H1 (cell line): Measurements from ENCODE around the gene LIPC. TPM values are rescaled to one million over a fixed set of nuclear protein-coding genes. Genes with fewer than 3 reads are reported as not detected.

Source experiments
- CTCF ChIA-PET: fragments of 300-600 bp; sonication (Branson Sonifier 250); formaldehyde crosslinking; loops from one replicate; lab custom pipeline; 2021; ENCODE audit not compliant: partially characterized antibody; lab: Charles Lee
- POLR2A ChIA-PET: fragments of 300-600 bp; sonication (Branson Sonifier 250); formaldehyde crosslinking; loops from one replicate; lab custom pipeline; 2021; ENCODE audit warnings: inconsistent platforms; ENCODE audit not compliant: partially characterized antibody; lab: Charles Lee
- DNase-seq, 2 experiments: peaks; one replicate each; pipeline versions ENCODE4 v3.0.0 to v3.0.0-alpha.2; 2010 to 2022; ENCODE audit warnings: low spot score in 2 of 2, low read depth in 1 of 2, mixed read lengths in 1 of 2
- FAIRE-seq: peaks from 2 replicates; lab custom pipeline; 2011; peaks lifted over from hg19 to GRCh38; lab: Jason Lieb, UNC
- H2AFZ ChIP-seq: 2 replicates; pipeline ENCODE4 v1.8.1; 2012; ENCODE audit warnings: low read length, inconsistent platforms
- H2AK5ac ChIP-seq: 2 replicates; pipeline ENCODE4 v1.6.1; 2013; ENCODE audit warnings: low read depth, low read length
- H2BK120ac ChIP-seq: replicated peaks from 2 replicates; pipeline ENCODE3; 2013; ENCODE audit warnings: low read depth, low read length, inconsistent platforms
- H2BK12ac ChIP-seq: 2 replicates; pipeline ENCODE4 v1.6.1; 2013; ENCODE audit warnings: low read depth, low read length
- H2BK15ac ChIP-seq: 2 replicates; pipeline ENCODE4 v1.6.1; 2013; ENCODE audit warnings: low read length
- H2BK20ac ChIP-seq: 2 replicates; pipeline ENCODE4 v1.6.1; 2013; ENCODE audit warnings: low read length
- H2BK5ac ChIP-seq: 2 replicates; pipeline ENCODE4 v1.6.1; 2013; ENCODE audit warnings: low read depth, low read length
- H3K14ac ChIP-seq: 2 replicates; pipeline ENCODE4 v1.6.1; 2013; ENCODE audit warnings: inconsistent platforms; ENCODE audit not compliant: insufficient read length
- H3K18ac ChIP-seq: 2 replicates; pipeline ENCODE4 v1.6.1; 2013; ENCODE audit warnings: low read length; ENCODE audit errors: extremely low read depth
- H3K23ac ChIP-seq: 2 replicates; pipeline ENCODE4 v1.6.1; 2013; ENCODE audit warnings: inconsistent platforms; ENCODE audit not compliant: insufficient read length
- H3K23me2 ChIP-seq: 2 replicates; pipeline ENCODE4 v1.6.1; 2013; ENCODE audit warnings: low read depth, low read length
- H3K27ac ChIP-seq: 2 replicates; pipeline ENCODE4 v1.6.1; 2011; ENCODE audit warnings: low read depth, low read length, inconsistent platforms
- H3K27me3 ChIP-seq, 4 experiments: replicated peaks in 1 of 4; 1 replicate in 1 of 4; 2 replicates in 3 of 4; pipeline versions ENCODE4 v1.6.1 to v1.8.1; 2011 to 2013; ENCODE audit warnings: low read length in 3 of 4, mild to moderate bottlenecking in 3 of 4, inconsistent platforms in 2 of 4, mixed read lengths in 2 of 4, moderate library complexity in 1 of 4; ENCODE audit not compliant: control insufficient read depth in 3 of 4, insufficient read depth in 3 of 4; ENCODE audit errors: extremely low read depth in 1 of 4
- H3K36me3 ChIP-seq, 4 experiments: 2 replicates each; pipeline versions ENCODE4 v1.6.1 to v1.8.1; 2011 to 2013; ENCODE audit warnings: mild to moderate bottlenecking in 4 of 4, low read length in 3 of 4, moderate library complexity in 2 of 4, control low read depth in 1 of 4, inconsistent platforms in 1 of 4; ENCODE audit not compliant: insufficient read depth in 4 of 4, control insufficient read depth in 2 of 4
- H3K4ac ChIP-seq: replicated peaks from 2 replicates; pipeline ENCODE3; 2013; ENCODE audit warnings: low read length, low read depth, mixed read lengths, inconsistent platforms; ENCODE audit not compliant: insufficient read length
- H3K4me1 ChIP-seq, 4 experiments: replicated peaks in 1 of 4; 1 replicate in 1 of 4; 2 replicates in 3 of 4; pipeline versions ENCODE4 v1.6.1 to v1.8.1; 2011 to 2013; ENCODE audit warnings: low read length in 3 of 4, inconsistent platforms in 2 of 4, mixed read lengths in 1 of 4; ENCODE audit not compliant: insufficient read depth in 4 of 4, control insufficient read depth in 3 of 4
- H3K4me2 ChIP-seq, 2 experiments: 2 replicates each; pipeline versions ENCODE4 v1.6.1 to v1.8.1; 2011 to 2013; ENCODE audit warnings: low read depth in 2 of 2, low read length in 2 of 2, control low read depth in 1 of 2, inconsistent platforms in 1 of 2, mild to moderate bottlenecking in 1 of 2; ENCODE audit not compliant: insufficient read depth in 1 of 2
- H3K4me3 ChIP-seq, 4 experiments: fragments of 200-600, 300-600 bp in 1 of 4; sonication (generic), shearing (Covaris generic), sonication (Bioruptor Twin) in 1 of 4; 2 replicates each; pipeline versions ENCODE4 v1.5.1 to v1.8.1; 2011 to 2016; ENCODE audit warnings: low read length in 4 of 4, low read depth in 3 of 4, control low read depth in 2 of 4, inconsistent platforms in 2 of 4, mild to moderate bottlenecking in 2 of 4, mixed read lengths in 1 of 4, moderate library complexity in 1 of 4; ENCODE audit not compliant: insufficient read depth in 2 of 4; ENCODE audit errors: extremely low read depth in 1 of 4
- H3K56ac ChIP-seq: replicated peaks from 2 replicates; pipeline ENCODE3; 2013; ENCODE audit warnings: low read depth, mild to moderate bottlenecking, mixed read lengths, low read length, inconsistent platforms; ENCODE audit not compliant: insufficient read length
- H3K79me1 ChIP-seq: 2 replicates; pipeline ENCODE4 v1.6.1; 2013; ENCODE audit warnings: low read depth, low read length, control low read depth
- H3K79me2 ChIP-seq, 2 experiments: 2 replicates each; pipeline versions ENCODE4 v1.6.1 to v1.8.1; 2012 to 2013; ENCODE audit warnings: low read length in 2 of 2, mild to moderate bottlenecking in 2 of 2, inconsistent platforms in 1 of 2; ENCODE audit not compliant: insufficient read depth in 2 of 2, control insufficient read depth in 1 of 2
- H3K9ac ChIP-seq, 4 experiments: replicated peaks in 1 of 4; 1 replicate in 1 of 4; 2 replicates in 3 of 4; pipeline versions ENCODE4 v1.6.1 to v1.8.1; 2011 to 2013; ENCODE audit warnings: low read depth in 3 of 4, low read length in 3 of 4, control low read depth in 2 of 4, mild to moderate bottlenecking in 2 of 4, moderate library complexity in 2 of 4, inconsistent platforms in 1 of 4; ENCODE audit errors: extremely low read depth in 1 of 4
- H3K9me3 ChIP-seq, 2 experiments: 2 replicates each; pipeline versions ENCODE4 v1.6.1 to v1.8.1; 2012 to 2013; ENCODE audit warnings: mild to moderate bottlenecking in 2 of 2, moderate library complexity in 2 of 2, control low read depth in 1 of 2, inconsistent platforms in 1 of 2, low read depth in 1 of 2, low read length in 1 of 2, mixed read lengths in 1 of 2; ENCODE audit not compliant: insufficient read depth in 2 of 2
- H4K20me1 ChIP-seq, 2 experiments: replicated peaks in 1 of 2; 2 replicates each; pipeline versions ENCODE3 to v1.8.1; 2011 to 2013; ENCODE audit warnings: inconsistent platforms in 2 of 2, low read length in 2 of 2, mild to moderate bottlenecking in 1 of 2; ENCODE audit not compliant: insufficient read depth in 2 of 2, control insufficient read depth in 1 of 2
- H4K5ac ChIP-seq: 2 replicates; pipeline ENCODE4 v1.6.1; 2013; ENCODE audit warnings: low read length, low read depth, mixed read lengths, inconsistent platforms; ENCODE audit not compliant: insufficient read length
- H4K8ac ChIP-seq: 2 replicates; pipeline ENCODE4 v1.8.0; 2013; ENCODE audit warnings: mild to moderate bottlenecking, moderate library complexity, low read length, inconsistent platforms; ENCODE audit not compliant: insufficient read depth; ENCODE audit errors: extremely low read depth
- H4K91ac ChIP-seq: replicated peaks from 2 replicates; pipeline ENCODE3; 2013; ENCODE audit warnings: low read length, mixed read lengths, inconsistent platforms; ENCODE audit not compliant: insufficient read length
- ATF3 ChIP-seq: IDR thresholded peaks from 2 replicates; pipeline ENCODE4 v1.6.1; 2011; ENCODE audit warnings: low read depth, mild to moderate bottlenecking, low read length; ENCODE audit not compliant: insufficient read depth
- CBX8 ChIP-seq: fragments of 300-800, 300-1000 bp; sonication (generic); IDR thresholded peaks from 2 replicates; pipeline ENCODE4 v1.7.1; 2016; ENCODE audit warnings: low read depth, low read length, borderline replicate concordance
- CHD1 ChIP-seq: IDR thresholded peaks from 2 replicates; pipeline ENCODE4 v1.6.1; 2012; ENCODE audit warnings: low read depth, low read length, improper control_type of control experiment
- CHD2 ChIP-seq: IDR thresholded peaks from 2 replicates; pipeline ENCODE4 v1.6.1; 2012; ENCODE audit warnings: low read length, improper control_type of control experiment
- CTBP2 ChIP-seq: IDR thresholded peaks from 2 replicates; pipeline ENCODE4 v1.7.0; 2011; ENCODE audit warnings: borderline replicate concordance, mild to moderate bottlenecking, moderate library complexity, mixed read lengths, low read length; ENCODE audit not compliant: insufficient read depth, insufficient read length
- EGR1 ChIP-seq: IDR thresholded peaks from 2 replicates; pipeline ENCODE4 v1.6.1; 2011; ENCODE audit warnings: low read depth, low read length, borderline replicate concordance
- MAFK ChIP-seq: IDR thresholded peaks from 2 replicates; pipeline ENCODE4 v1.6.1; 2012; ENCODE audit warnings: low read depth, mild to moderate bottlenecking, improper control_type of control experiment, low read length
- SIX5 ChIP-seq: IDR thresholded peaks from 2 replicates; pipeline ENCODE4 v1.6.1; 2011; ENCODE audit warnings: mild to moderate bottlenecking, low read depth, low read length
- TBP ChIP-seq: IDR thresholded peaks from 2 replicates; pipeline ENCODE4 v1.6.1; 2011; ENCODE audit warnings: low read depth, low read length, improper control_type of control experiment
- YY1 ChIP-seq: IDR thresholded peaks from 2 replicates; pipeline ENCODE4 v1.6.1; 2011; ENCODE audit warnings: low read depth, mild to moderate bottlenecking, low read length
- ZNF274 ChIP-seq: IDR thresholded peaks from 2 replicates; pipeline ENCODE4 v1.7.0; 2012; ENCODE audit warnings: low read length, borderline replicate concordance; ENCODE audit errors: extremely low read depth
- WGBS, 2 experiments: shearing (Covaris generic) in 1 of 2; methylation state at CpG; one replicate each; pipeline versions ENCODE4 v1.1.6 to v1.1.7; 2013 to 2015; ENCODE audit warnings: low lambda C conversion rate in 2 of 2, mixed read lengths in 2 of 2, inconsistent platforms in 1 of 2, low coverage in 1 of 2, missing lambda C conversion rate in 1 of 2; ENCODE audit not compliant: insufficient replicate concordance in 2 of 2, insufficient coverage in 1 of 2, insufficient read length in 1 of 2; ENCODE audit errors: extremely low coverage in 1 of 2, missing lambda C conversion rate in 1 of 2; 5-methylcytosine and 5-hydroxymethylcytosine counted together
- polyA plus RNA-seq, 7 experiments: library from polyadenylated mRNA; depleted of rRNA in 3 of 7; stranded (reverse) in 5 of 7; unstranded in 2 of 7; fragments of >200 nt in 5 of 7; fragments of 200-250 nt in 2 of 7; gene quantifications; 1 replicate in 5 of 7; 2 replicates in 1 of 7; 4 replicates in 1 of 7; pipeline versions ENCODE4 v1.2.1 to v1.2.3, GENCODE V29; 2011 to 2013; ENCODE audit warnings: missing spikeins in 2 of 7, mixed read lengths in 2 of 7
- total RNA-seq: library from RNA; stranded (reverse); fragmentation: NEBNext Ultra II Directional; extraction: Animal tissue kit (Norgen Biotek cat#: 25700); gene quantifications from 2 replicates; pipeline ENCODE4 v1.2.1, GENCODE V29; 2021

The LIPC gene
- total and polyA plus RNA-seq, 2 of the 8 experiments (the other 6 are each of a cell fraction or from before 2014, with no cell fraction given): not detected

GRCh38 chr15:58487724-58488120 lies 55.9 kb downstream of the LIPC start:
- CTCF ChIA-PET: interaction anchor here (0.9 to 1.5 kb wide), 2 partner anchors 8 to 10 kb away, joined by 4 to 6 read pairs; no protein-coding TSS in a partner anchor
- no peak overlapping the region for H2AK5ac ChIP-seq

More at GRCh38 chr15:58487724-58488120, 55.9 kb downstream of the LIPC start:
- no peaks in the 10 kb centered on the region for H3K27me3 ChIP-seq
- POLR2A ChIA-PET: no interaction called here
- no peaks in the 10 kb centered on the region for H4K20me1 ChIP-seq
- H2BK5ac ChIP-seq: no peak overlapping the region
- no peak overlapping the region for H2AFZ ChIP-seq
- no peak overlapping the region for H3K4me2 ChIP-seq
- H3K4me1 ChIP-seq: no peaks in the 10 kb centered on the region
- H3K9ac ChIP-seq: no peak overlapping the region
- FAIRE-seq: no peak
- no peak overlapping the region for H2BK120ac ChIP-seq
- H3K79me1 ChIP-seq: no peaks in the 10 kb centered on the region
- TF ChIP-seq EGR1: no peak
- no peak for TF ChIP-seq YY1
- TF ChIP-seq CBX8: no peak
- no peak for TF ChIP-seq CTBP2
- no peak for TF ChIP-seq TBP
- TF ChIP-seq CHD2: no peak
- TF ChIP-seq MAFK: no peak
- no peak for TF ChIP-seq ATF3
- TF ChIP-seq SIX5: no peak
- no peak for TF ChIP-seq CHD1
- TF ChIP-seq ZNF274: no peak
- TF ChIP-seq, all 59 proteins: peak for 0
- no peak overlapping the region for H2BK15ac ChIP-seq
- no peak overlapping the region for H3K18ac ChIP-seq
- H4K8ac ChIP-seq: no peak overlapping the region
- WGBS, 2 experiments: 73% methylated on average over 3 of the region's 3 CpGs; no CpG with 5 or more reads in 1 of the 2 experiments
- no peak overlapping the region for H2BK12ac ChIP-seq
- H3K23ac ChIP-seq: no peak overlapping the region
- no peaks in the 10 kb centered on the region for H3K79me2 ChIP-seq
- no peak overlapping the region for H3K4me3 ChIP-seq
- no peak overlapping the region for H2BK20ac ChIP-seq
- no peak overlapping the region for H3K27ac ChIP-seq
- H3K23me2 ChIP-seq: no peaks in the 10 kb centered on the region
- no peaks in the 10 kb centered on the region for H3K36me3 ChIP-seq
- no peak overlapping the region for H3K56ac ChIP-seq
- H3K4ac ChIP-seq: no peak overlapping the region
- H3K9me3 ChIP-seq: peaks cover 9 to 13% of the 10 kb centered on the region in 2 experiments; a peak in 3 of 4 replicates
- no peak overlapping the region for H3K14ac ChIP-seq
- H4K91ac ChIP-seq: no peak overlapping the region
- DNase-seq: no peak
- no peak overlapping the region for H4K5ac ChIP-seq
